Thyroid gland (tissue), 4 donors: Measurements from ENCODE around the gene ZNF346.
"Not testable (repeated sequence)": the region's sequence is repeated elsewhere in the genome, so short reads cannot be mapped to it uniquely, and the experiment has no call there.

ENCODE experiments used
- POLR2A ChIP-seq, 2 donors: fragments of 450-650 bp; IDR thresholded peaks; one replicate each; pipeline ENCODE4 v1.6.1; 2017; ENCODE audit warnings: antibody characterized with exemption in 2 of 2, mild to moderate bottlenecking in 2 of 2, moderate library complexity in 1 of 2
- TF ChIP-seq, protein P1 (sequence below), 6 experiments: fragments of 200-600 bp in 3 of 6; fragments of 450-650 bp in 3 of 6; sonication (generic) in 3 of 6; IDR thresholded peaks; one replicate each; pipeline ENCODE4 v1.5.1; 2016 to 2019; ENCODE audit warnings: antibody characterized with exemption in 6 of 6, mild to moderate bottlenecking in 2 of 6, inconsistent platforms in 1 of 6, moderate library complexity in 1 of 6

DNA sequence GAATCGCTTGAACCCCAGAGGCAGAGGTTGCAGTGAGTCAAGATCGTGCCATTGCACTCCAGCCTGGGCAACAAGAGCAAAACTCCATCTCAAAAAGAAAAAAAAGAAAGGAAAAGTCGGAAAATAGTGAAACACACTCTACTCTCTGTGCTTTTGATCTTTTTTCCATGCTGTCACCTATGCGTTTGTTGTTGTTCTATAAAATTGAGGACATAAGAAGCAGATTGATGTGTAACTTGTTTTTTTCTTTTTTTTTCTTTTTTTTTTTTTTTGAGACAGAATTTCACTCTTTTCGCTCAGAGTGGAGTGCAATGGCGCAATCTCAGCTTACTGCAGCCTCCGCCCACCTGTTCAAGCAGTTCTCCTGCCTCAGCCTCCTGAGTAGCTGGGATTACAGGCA is 26.0 kb downstream of the ZNF346 start:
- TF ChIP-seq, protein P1, sequence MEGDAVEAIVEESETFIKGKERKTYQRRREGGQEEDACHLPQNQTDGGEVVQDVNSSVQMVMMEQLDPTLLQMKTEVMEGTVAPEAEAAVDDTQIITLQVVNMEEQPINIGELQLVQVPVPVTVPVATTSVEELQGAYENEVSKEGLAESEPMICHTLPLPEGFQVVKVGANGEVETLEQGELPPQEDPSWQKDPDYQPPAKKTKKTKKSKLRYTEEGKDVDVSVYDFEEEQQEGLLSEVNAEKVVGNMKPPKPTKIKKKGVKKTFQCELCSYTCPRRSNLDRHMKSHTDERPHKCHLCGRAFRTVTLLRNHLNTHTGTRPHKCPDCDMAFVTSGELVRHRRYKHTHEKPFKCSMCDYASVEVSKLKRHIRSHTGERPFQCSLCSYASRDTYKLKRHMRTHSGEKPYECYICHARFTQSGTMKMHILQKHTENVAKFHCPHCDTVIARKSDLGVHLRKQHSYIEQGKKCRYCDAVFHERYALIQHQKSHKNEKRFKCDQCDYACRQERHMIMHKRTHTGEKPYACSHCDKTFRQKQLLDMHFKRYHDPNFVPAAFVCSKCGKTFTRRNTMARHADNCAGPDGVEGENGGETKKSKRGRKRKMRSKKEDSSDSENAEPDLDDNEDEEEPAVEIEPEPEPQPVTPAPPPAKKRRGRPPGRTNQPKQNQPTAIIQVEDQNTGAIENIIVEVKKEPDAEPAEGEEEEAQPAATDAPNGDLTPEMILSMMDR (IDR thresholded peaks at IDR 0.05): not testable (repeated sequence)
- TF ChIP-seq POLR2A (IDR thresholded peaks at IDR 0.05): not testable (repeated sequence)
